ENCODE data around the gene SLC38A9. TPM values are rescaled to one million over a fixed set of nuclear protein-coding genes. Genes with fewer than 3 reads are reported as not detected.

The SLC38A9 gene
- polyA plus RNA-seq, 1 donor (not counting 4 experiments of a cell fraction or from before 2014, with no cell fraction given): 43.3 TPM

GRCh38 chr5:55650386-55650785, 61.7 kb downstream of the SLC38A9 start:
- TF ChIP-seq EZH2 (IDR thresholded peaks at IDR 0.05; ENCODE audit: low read length): no peak
- TF ChIP-seq, protein P1, sequence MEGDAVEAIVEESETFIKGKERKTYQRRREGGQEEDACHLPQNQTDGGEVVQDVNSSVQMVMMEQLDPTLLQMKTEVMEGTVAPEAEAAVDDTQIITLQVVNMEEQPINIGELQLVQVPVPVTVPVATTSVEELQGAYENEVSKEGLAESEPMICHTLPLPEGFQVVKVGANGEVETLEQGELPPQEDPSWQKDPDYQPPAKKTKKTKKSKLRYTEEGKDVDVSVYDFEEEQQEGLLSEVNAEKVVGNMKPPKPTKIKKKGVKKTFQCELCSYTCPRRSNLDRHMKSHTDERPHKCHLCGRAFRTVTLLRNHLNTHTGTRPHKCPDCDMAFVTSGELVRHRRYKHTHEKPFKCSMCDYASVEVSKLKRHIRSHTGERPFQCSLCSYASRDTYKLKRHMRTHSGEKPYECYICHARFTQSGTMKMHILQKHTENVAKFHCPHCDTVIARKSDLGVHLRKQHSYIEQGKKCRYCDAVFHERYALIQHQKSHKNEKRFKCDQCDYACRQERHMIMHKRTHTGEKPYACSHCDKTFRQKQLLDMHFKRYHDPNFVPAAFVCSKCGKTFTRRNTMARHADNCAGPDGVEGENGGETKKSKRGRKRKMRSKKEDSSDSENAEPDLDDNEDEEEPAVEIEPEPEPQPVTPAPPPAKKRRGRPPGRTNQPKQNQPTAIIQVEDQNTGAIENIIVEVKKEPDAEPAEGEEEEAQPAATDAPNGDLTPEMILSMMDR (optimal IDR thresholded peaks at IDR 0.05 in 1 of 3, IDR thresholded peaks at IDR 0.05 in 1 of 3, conservative IDR thresholded peaks at IDR 0.05 in 1 of 3; ENCODE audit: extremely low read depth in 1 of 3, insufficient read depth in 2 of 3, low read length in 3 of 3): no peak
- no peak for DNase-seq (ENCODE audit: low read depth, low spot score)
- no peak overlapping the region for H3K27ac ChIP-seq (ENCODE audit: control insufficient read depth, insufficient read depth, low read length)

DNA sequence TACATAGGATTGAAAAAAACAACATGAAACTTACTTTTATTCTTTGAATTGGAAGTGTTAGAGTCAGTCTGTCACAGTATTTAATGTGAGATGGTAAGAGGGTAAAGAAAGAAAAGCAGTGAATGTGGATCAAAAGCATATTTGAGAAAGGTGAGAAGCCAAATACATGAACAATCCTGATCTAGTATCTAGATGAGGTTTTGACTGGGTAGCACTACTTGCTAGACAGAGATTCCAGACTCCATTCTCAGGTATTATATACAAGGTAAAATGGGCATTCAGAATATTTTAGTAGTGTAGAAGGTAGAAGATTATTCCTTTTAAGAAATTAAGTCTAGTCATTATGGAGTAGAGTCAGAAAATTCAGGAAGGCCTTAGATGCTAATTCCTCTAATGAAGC, 62.2 kb downstream of the SLC38A9 start:
- Histone ChIP-seq H2AFZ (ENCODE audit: control insufficient read depth, low read length) (no peak overlapping the region), H3K4me2 (ENCODE audit: control insufficient read depth, extremely low read depth, insufficient read depth, low read depth, low read length) (no peak overlapping the region), H4K20me1 (ENCODE audit: control insufficient read depth, extremely low read depth, insufficient read depth, low read length) (no peaks in the 10 kb centered on the region), H3K9ac (ENCODE audit: control insufficient read depth, extremely low read depth, insufficient read depth, low read length) (no peak overlapping the region), H3K27me3 (ENCODE audit: control insufficient read depth, extremely low read depth, insufficient read depth, low read length) (no peaks in the 10 kb centered on the region), H3K79me2 (ENCODE audit: control insufficient read depth, insufficient read depth, low read length) (no peaks in the 10 kb centered on the region), H3K4me3 (ENCODE audit: control insufficient read depth in 2 of 3, extremely low read depth in 1 of 3, insufficient read depth in 2 of 3, low read depth in 1 of 3, low read length in 3 of 3) (no peak overlapping the region), H3K9me3 (ENCODE audit: control insufficient read depth, low read depth, low read length) (no peaks in the 10 kb centered on the region), H3K9me1 (ENCODE audit: control insufficient read depth, extremely low read depth, insufficient read depth, low read length) (no peaks in the 10 kb centered on the region), H3K4me1 (ENCODE audit: control insufficient read depth, extremely low read depth, insufficient read depth, low read length) (no peaks in the 10 kb centered on the region), H3K27ac (ENCODE audit: control insufficient read depth, insufficient read depth, low read length) (no peak overlapping the region), H3K36me3 (ENCODE audit: control insufficient read depth in 2 of 2, extremely low read depth in 1 of 2, insufficient read depth in 2 of 2, low read length in 2 of 2) (peaks cover 0 to 1% of the 10 kb centered on the region in 2 experiments)
- dilution Hi-C loops (cut with MboI; ENCODE audit: extremely low pct_ligation_motif_present, low sequenced_read_pairs): no loop called here
- FAIRE-seq: no peak
- DNase-seq (ENCODE audit: low read depth, low spot score): no peak
- TF ChIP-seq, protein P1 (optimal IDR thresholded peaks at IDR 0.05 in 1 of 3, IDR thresholded peaks at IDR 0.05 in 1 of 3, conservative IDR thresholded peaks at IDR 0.05 in 1 of 3; ENCODE audit: extremely low read depth in 1 of 3, insufficient read depth in 2 of 3, low read length in 3 of 3): no peak
- TF ChIP-seq EZH2 (IDR thresholded peaks at IDR 0.05; ENCODE audit: low read length): no peak

More at GRCh38 chr5:55650386-55650785, 61.7 kb downstream of the SLC38A9 start:
- Histone ChIP-seq H3K27me3 (ENCODE audit: control insufficient read depth, extremely low read depth, insufficient read depth, low read length) (no peaks in the 10 kb centered on the region), H3K9ac (ENCODE audit: control insufficient read depth, extremely low read depth, insufficient read depth, low read length) (no peak overlapping the region), H3K4me3 (ENCODE audit: control insufficient read depth in 2 of 3, extremely low read depth in 1 of 3, insufficient read depth in 2 of 3, low read depth in 1 of 3, low read length in 3 of 3) (no peak overlapping the region), H2AFZ (ENCODE audit: control insufficient read depth, low read length) (no peak overlapping the region), H3K9me3 (ENCODE audit: control insufficient read depth, low read depth, low read length) (no peaks in the 10 kb centered on the region), H3K79me2 (ENCODE audit: control insufficient read depth, insufficient read depth, low read length) (no peaks in the 10 kb centered on the region), H3K4me1 (ENCODE audit: control insufficient read depth, extremely low read depth, insufficient read depth, low read length) (no peaks in the 10 kb centered on the region), H3K9me1 (ENCODE audit: control insufficient read depth, extremely low read depth, insufficient read depth, low read length) (no peaks in the 10 kb centered on the region), H3K4me2 (ENCODE audit: control insufficient read depth, extremely low read depth, insufficient read depth, low read depth, low read length) (no peak overlapping the region), H4K20me1 (ENCODE audit: control insufficient read depth, extremely low read depth, insufficient read depth, low read length) (no peaks in the 10 kb centered on the region), H3K36me3 (ENCODE audit: control insufficient read depth in 2 of 2, extremely low read depth in 1 of 2, insufficient read depth in 2 of 2, low read length in 2 of 2) (peaks cover 0 to 1% of the 10 kb centered on the region in 2 experiments)
- dilution Hi-C loops (cut with MboI; ENCODE audit: extremely low pct_ligation_motif_present, low sequenced_read_pairs): no loop called here
- FAIRE-seq: no peak

Data from keratinocyte (primary cell).